Cardiac fibroblast (primary cell): Measurements from ENCODE around the gene KPNA5.
"Not testable (repeated sequence)": the region's sequence is repeated elsewhere in the genome, so short reads cannot be mapped to it uniquely, and the experiment has no call there.

Source experiments
- DNase-seq, 2 donors: peaks; one replicate each; pipeline versions ENCODE4 v3.0.0 to v3.0.0-alpha.2; 2010; ENCODE audit warnings: low read depth in 2 of 2
- H3K4me3 ChIP-seq, 2 donors: replicated peaks in 1 of 2; 1 replicate in 1 of 2; 2 replicates in 1 of 2; pipeline ENCODE4 v1.5.1; 2011; ENCODE audit warnings: low read depth in 2 of 2, low read length in 2 of 2, mild to moderate bottlenecking in 2 of 2, moderate library complexity in 1 of 2
- CTCF ChIP-seq: IDR thresholded peaks from one replicate; pipeline ENCODE4 v1.5.1; 2011; ENCODE audit warnings: low read depth, mild to moderate bottlenecking, low read length, inconsistent platforms

Gene KPNA5

DNA sequence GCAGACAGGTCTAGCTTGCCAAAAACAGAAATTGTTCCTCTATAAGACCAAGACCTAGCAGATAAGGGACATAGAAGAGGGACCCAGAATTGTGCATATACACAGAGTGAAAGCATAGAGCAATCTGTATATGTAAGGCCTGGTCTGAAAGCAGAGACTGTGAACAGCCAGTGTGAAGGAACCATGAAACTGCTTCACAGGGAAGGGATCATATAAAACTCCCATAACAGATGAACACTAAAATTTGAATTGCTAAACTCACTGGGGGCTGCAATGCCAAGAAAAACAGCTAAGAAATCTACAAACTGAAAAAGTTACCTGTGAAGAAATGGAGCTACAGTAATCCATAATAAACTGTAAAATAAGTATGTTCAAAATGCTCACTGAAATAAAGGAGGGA, 19.4 kb upstream of the KPNA5 start:
- no peak for TF ChIP-seq CTCF
- no peak for DNase-seq
- no peak overlapping the region for H3K4me3 ChIP-seq

- no peak for DNase-seq
- no peak for TF ChIP-seq CTCF
- no peak overlapping the region for H3K4me3 ChIP-seq
Measured at GRCh38 chr6:116662202-116662601, 18.8 kb upstream of the KPNA5 start.

DNA sequence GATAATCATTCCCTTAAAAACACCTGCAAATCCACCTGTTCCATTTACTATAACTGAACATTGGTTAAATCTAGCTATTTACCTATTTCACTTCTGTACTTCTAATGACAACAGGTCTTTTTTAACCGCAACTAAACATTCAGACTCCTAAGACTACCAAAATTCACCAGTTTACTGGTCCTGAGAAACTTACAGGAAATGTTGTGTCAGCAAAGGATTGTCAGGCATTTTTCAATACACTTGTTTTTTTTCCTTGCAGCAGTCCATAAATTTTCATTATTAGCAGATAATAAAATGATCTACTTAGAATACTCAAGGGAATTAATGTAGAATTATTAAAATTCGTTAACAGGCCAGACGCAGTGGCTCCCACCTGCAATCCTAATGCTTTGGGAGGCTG, 17.7 kb upstream of the KPNA5 start:
- no peak overlapping the region for H3K4me3 ChIP-seq
- no peak for DNase-seq
- TF ChIP-seq CTCF = no peak

GRCh38 chr6:116664169-116664568, 16.8 kb upstream of the KPNA5 start:
- H3K4me3 ChIP-seq, DNase-seq: not testable (repeated sequence)

DNA sequence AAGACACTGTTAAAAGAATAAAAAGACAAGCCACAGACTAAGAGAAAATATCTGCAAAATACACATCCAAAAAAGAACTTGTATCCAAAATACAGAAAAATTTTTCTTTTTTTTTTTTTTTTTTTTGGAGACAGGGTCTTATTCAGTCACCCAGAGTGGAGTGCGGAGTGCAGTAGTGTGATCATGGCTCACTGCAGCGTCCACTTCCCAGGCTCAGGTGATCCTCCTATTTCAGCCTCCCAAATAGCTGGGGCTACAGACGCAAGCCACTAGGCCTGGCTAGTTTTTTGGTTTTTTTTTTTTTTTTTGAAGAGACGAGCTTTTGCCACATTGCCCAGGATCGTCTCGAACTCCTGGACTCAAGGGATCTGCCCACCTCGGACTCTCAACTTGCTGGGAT, 15.5 kb upstream of the KPNA5 start:
- no peak for DNase-seq
- no peak overlapping the region for H3K4me3 ChIP-seq
- no peak for TF ChIP-seq CTCF

DNA sequence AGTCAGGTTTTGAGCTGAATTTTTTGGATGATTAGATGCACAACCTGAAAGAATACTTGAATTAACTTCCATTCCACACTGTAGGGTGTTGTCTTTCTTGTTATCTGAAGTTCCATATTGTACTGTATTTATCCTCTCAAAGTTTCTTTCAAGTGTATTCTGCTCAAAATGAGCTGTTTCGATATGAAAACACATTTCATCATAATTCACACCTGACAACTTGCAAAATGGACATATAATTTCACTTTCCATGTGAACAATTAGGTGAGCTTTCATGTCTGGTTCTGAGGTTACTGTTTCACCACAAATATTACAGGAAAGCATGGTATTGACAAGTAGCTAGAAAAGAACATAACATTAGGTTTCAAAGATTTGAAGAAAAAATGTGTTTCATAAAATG, 14.1 kb upstream of the KPNA5 start:
- TF ChIP-seq CTCF = no peak
- H3K4me3 ChIP-seq = no peak overlapping the region
- no peak for DNase-seq

DNA sequence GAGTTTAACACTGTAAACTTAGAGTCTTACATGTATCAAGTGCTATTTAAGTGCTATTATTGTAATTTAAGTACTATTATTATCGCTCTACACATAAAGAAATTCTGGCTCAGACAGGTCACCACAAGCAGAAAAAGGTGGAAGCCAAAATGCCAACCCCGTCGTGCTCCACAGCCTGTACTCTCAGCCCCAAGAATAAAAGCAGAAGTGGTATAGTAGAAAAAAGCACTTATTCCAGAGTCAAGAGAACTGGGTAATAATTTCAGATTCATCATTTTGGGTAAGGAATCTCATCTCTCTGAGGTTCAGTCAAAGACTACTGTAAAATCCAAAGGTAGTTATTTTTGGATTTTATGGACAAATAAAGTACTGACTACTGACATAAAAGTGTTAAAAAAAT, 13.4 kb upstream of the KPNA5 start:
- no peak for DNase-seq
- H3K4me3 ChIP-seq = peak overlapping the region; percentile 63 to 79
- TF ChIP-seq CTCF = no peak
